NCI-H146 treated with DMSO at 0.1 percent for 48 hours (cell line): ENCODE results near the gene PIGK.
"Not testable (repeated sequence)": the region's sequence is repeated elsewhere in the genome, so short reads cannot be mapped to it uniquely, and the experiment has no call there.

Experiments
- DNase-seq: peaks from one replicate; lab custom pipeline; 2025; ENCODE audit not compliant: unreplicated experiment; lab: John Stamatoyannopoulos, UW

PIGK gene

DNA sequence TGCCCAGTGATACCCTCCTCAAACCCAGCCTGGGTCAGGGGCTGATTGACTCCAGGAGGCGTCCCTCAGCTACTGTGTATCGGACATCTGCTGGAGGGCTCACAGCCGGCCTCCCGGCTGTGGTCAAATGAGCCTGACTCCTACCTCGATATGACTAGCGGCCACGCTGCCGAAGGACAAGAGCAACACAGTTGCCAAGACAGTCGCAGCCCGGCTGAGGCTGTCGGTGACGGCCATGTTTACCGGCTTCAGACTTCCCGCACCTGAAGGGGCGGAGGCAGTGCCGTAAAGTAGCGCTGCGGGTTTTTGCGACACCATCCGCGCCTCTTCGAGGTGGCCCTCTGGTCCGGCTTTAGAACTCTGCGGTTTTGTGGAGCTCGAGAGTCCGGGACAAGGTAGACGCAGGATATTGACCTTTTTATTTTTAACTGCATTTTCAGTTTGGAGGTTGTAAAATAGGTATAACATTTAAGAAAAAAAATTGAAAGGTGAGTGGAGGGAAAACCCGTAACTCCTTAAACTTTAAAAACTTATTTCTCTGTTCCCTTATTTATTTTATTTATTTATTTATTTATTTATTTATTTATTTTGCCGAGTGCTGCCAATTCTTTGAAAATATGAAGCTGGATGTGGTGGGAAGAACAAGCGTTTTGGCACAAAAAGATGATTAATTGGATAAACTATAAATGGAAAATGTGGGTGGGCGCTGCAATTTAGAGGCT is at the start of gene PIGK:
Gene PIGK, minus strand, starts transcription at position 265 of the 722 bp plus-strand sequence. Its CDS starts 28 bp downstream, at position 237.
- peak; percentile 82 for DNase-seq

DNA sequence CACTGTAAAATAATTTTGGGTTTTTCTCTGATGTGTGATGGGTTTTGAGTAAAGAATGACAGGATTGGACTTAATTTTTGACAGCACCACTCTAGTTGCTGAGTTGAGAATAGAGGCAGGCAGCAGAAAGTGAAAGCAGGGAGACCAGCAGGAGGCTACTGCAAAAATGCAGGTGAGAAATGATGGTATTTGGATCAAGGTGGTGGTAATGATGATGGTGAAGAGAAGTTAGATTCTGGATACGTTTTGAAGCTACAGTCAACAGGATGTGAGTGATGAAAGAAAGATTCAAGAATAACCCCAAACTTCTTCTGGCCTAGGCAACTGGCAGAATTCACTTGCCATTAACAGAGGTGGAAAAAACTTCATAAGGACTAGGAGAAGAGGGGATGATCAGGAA is 47.8 kb upstream of the PIGK start:
- no peak for DNase-seq

DNA sequence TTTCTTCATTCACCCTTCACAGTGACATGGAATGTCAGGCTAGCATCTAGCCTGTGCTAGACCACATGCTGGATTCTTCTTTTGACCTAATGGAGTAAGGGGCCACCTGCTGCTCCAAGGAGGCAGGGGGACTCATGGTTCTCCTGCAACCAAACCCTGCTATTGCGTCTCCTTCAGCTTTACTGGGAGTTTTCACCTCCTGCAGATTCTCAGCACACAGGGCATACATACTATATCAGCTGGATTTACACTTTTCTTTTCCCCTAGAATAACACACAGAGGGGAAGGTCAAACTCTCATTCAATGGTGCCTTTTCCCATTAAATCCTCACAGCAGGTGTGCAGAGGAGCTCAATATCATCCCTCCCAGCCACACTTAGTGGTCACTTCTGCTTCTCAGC is 46.0 kb upstream of the PIGK start:
- DNase-seq, result peak; percentile 71

DNA sequence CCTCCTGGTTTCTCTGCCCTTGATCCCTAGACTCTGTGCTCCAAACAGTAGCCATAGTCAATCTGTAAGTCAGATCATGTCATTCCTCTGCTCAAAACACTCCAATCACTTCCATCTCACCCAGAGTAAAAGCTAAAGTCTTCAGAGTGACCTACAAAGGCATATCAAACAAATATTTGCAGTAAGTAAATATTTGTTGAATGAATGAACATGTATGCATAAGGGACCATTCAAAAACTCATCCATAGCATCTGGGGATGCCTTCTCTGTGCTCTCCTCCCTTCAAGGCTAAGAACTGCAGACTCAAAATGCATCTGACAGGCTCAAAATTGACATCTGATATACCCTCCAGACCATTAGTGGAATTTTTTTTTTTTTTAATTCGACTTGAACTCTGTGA is 44.5 kb upstream of the PIGK start:
- DNase-seq, result no peak

DNA sequence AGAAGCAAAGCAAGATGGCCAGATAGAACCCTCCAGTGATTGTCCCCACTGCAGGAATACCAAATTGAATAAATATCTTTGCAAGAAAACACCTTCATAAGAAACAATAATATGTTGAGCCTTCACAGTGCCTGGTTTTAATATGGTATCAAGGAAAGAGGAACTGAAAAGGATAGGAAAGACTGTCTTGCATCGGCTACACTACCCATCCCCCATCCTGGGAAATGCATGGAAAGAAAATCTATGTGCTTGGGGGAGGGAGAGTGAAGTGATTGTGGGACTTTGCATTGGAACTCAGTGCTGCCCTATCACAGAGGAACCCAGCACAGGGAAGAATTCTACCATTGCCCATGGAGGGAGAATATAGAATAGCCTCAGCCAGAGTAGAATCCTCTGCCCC is 34.0 kb upstream of the PIGK start:
- no peak for DNase-seq

DNA sequence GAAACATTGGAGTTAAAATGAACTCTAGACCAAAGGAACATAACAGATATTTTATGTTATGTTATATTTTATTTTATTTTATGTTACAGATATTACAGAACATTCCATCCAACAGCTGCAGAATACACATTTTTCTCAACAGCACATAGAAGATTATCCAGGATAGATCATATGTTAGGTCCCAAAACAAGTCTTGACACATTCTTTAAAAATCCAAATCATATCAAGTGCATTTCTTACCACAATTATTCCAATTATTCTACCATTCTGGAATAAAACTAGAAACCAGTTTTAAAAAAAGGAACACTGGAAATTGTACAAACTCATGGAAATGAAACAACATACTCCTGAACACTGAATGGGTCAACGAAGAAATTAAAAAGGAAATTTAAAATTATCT is 30.9 kb upstream of the PIGK start:
- DNase-seq, result no peak

DNA sequence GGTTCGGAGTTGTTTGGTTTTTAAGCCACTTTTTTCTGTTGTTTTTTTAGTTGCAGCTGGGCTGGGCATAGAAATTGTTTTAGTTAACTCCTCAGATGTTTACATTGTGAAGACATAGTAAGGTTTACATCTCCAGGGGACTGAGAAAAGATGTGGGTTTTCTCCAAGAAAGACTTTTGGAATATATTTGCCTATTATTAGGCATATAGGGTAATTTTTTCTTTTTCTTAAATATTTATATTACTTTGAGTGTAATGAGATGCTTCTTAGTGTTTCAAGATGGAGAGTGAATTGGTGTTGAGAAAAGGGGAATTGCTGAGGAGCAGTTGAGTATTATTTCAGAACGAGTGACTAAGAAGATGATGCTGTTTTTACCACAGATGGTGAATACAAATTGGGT is 26.6 kb upstream of the PIGK start:
- DNase-seq, result no peak

DNA sequence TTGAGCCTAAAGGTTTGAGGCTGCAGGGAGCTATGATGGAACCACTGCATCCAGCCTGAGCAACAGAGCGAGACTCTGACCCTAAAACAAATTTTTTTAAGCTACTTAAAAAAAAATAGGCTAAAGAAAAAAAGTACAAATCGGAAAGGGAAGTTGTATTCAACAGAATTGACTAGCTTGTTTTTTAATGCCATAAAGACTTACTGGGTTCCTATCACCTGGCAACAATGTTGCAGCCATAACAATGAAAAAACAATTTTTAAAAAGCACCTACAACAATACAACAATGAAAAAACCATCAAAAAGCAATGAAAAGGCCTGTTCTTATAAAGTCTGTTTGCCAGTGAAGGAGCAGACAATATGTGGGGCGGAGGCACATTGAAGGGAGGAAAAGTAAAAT is 20.1 kb upstream of the PIGK start:
- no peak for DNase-seq

DNA sequence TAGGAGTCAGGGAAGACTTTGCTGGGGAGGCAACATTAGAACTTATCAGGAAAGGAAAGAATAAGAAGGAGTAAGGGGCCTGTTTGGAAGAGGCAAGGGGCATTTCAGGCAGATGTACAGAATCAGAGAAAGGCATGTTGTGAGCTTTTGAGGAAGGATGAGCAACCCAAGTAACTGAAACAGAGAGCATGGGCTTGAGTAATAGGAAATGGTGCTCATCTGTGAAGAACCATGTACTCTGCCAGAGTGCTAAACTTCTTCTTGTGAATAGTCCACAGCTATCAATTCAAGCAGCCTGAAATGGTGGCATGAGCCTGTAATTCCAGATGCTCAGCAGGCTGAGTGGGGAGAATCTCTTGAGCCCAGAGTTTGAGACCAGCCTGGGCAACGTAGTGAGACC is 19.2 kb upstream of the PIGK start:
- no peak for DNase-seq

DNA sequence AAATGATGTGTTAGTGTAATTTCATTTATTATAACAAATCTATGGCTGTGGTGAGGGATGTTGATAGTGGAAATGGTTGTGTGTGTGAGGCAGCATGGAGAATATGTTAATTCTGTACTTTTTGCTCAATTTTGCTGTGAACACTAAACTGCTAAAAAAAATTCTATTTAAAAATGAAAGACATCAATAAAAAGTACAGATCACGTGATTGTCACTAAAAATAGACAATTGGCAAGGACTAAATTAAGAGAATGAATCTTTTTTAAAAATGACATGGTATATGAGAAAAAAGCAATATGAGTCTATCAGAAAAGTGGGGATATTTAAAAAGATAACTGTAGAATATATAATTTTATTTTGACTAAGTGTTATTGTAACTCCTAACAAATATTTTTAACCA is 15.7 kb upstream of the PIGK start:
- DNase-seq, result no peak

DNA sequence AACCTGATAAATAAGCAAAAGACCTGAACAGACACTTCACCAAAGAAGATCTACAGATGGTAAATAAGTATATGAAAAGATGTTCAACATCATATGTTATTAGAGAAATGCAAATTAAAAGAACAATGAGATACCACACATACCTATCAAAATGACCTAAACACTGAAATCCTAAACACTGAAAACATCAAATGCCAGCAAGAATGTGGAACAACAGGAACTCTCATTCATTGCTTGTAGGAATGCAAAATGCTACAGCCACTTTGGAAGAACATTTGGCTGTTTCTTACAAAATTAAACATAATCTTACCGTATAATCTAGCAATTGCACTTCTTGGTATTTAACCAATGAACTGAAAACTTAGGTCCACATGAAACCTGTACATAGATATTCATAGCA is 14.9 kb upstream of the PIGK start:
- DNase-seq, result no peak

DNA sequence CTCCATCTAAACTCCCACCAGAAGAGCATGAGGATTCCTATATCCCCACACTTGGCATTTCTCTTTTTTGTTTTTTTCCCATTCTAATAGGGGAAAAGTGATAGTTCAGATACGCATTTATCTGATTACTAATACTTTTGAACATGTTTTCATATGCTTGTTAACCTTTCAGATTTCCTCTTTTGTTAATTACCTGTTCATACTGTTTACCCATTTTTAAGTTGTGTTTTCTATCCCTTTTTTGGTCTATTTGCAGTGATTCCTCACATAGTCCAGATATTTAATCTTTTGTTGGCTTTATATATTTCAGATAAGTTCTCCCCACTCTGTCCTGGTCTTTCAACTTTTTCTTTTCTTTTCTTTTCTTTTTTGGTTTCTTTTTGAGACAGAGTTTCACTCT is 13.6 kb upstream of the PIGK start:
- no peak for DNase-seq

DNA sequence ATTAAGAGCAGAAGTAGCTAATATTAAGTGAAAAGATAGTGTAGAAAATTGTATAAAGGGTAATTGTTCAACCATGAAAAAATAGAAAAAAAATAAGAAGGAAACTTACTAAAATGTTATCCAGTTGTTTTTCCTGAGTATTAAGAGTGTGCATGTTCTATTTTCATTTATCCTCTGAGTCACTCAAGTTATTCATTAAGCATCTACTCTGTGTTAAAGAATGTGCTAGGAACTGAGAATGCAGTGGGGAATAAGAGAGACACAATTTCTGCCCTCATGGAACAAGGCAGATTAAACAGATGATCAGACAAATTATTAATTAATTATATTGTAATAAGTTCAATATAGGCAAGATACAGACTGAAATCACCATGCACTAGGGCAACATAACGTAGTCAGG is 10.8 kb upstream of the PIGK start:
- DNase-seq, result no peak

DNA sequence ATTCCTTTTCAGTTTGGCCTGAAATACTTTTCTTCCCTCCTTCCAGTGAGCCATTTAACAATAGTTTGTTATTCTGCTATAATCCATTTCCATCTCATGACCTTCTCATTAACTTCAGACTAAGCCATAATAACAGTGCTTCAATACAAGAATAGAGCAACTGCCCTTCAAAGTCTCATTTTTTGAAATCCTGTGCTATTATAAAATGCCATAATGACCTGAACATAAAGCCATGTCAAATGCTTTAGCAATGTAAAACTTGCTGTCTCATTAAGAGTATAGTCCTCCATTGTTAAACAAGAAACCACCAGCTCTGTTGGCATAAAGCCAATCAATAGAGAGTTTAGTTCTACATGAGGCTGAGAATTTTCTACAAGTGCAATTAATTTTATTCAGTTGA is 9.6 kb upstream of the PIGK start:
- no peak for DNase-seq

DNA sequence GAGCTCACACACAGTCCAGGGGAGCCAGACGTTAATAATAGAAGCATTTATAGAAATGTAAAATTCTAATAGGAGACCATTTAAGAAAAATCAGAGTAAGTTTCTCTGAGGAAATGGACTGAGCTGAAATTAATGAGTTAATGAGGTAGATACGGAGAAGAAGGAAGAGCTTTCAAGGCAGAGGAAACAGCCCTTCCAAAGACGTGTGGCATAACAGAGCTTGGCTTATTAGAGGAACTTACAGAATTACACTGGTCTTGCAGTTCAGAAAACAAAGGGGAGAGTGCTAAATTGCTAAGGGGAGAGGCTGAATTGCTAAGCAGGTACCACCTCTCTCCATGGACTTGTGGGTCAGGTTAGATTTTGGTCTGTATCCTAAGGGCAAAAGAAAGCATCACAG is 8.2 kb upstream of the PIGK start:
- no peak for DNase-seq

DNA sequence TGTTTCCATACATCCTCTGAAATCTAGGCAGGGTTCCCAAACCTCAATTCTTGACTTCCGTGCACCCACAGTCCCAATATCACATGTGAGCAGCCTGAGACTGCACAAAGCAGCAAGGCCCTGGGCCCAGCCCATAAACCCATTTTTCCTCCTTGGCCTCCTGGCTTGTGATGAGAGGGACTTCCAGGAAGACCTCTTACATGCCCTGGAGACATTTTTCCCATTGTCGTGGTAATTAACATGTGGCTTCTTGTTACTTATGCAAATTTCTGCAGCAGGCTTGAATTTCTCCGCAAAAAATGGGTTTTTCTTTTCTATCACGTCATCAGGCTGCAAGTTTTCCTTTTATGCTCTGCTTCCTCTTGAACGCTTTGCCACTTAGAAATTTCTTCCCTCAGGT is 3.3 kb upstream of the PIGK start:
- no peak for DNase-seq

DNA sequence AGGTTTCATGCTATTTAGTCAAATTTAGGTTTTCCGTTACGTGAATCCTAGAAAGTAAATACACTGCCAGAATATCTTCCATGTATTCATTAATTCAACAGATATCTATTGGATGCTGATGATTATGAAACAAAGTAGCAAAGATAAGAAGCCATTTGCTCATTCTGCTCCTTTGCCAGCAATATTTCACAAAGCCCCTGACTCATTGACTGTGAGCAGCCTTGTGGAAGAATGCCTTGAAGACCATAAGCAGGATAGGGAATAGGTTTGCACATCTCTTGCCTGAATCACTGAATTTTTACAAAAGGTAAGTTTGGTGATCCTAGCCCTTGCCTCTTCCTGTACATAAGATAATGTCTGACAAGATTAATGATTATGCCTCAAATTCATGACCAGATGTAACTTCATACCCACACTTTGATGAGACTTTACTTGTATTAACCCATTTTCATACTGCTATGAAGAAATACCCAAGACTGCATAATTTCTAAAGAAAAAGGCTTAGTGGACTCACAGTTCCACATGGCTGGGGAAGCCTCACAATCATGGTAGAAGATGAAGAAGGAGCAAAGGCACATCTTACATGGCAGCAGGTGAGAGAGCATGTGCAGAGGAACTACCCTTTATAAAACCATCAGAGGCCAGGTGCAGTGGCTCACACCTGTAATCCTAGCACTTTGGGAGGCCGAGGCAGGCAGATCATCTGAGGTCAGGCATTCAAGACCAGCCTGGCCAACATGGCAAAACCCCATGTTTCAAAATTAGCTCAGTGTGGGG is 1.6 kb upstream of the PIGK start:
- no peak for DNase-seq

DNA sequence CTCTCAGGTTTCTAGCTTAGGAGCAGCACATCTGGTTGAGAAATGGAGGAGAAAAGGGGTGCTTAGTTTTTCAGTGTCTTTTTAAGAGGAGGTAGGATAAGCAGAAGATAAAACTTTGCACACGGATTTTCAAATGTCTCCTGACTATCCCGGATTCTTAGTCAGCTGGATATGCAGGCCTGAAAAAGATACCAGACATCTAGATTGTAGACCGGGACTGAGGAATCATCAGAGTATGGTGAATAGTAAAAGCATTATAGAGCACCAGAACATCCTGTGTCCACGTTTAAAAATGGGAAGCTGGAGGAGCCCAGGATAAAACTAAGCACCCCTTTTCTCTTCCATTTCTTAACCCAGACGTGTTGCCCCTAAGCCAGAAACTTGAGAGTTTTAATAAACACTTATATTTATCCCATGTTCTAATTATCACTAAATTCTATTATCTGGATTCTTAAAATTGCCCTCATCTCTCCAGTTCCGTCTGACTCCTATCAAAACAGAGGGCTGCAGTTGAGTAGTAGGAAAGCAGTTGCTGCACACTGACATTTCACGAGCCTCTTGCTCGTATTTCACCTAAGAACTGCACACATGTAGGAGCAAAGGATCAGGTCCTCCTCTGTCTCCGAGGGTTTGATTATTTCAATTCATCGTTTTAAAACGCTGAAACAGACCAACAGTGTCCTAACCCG is 609 bp downstream of the PIGK start:
- DNase-seq, result peak; percentile 43

DNA sequence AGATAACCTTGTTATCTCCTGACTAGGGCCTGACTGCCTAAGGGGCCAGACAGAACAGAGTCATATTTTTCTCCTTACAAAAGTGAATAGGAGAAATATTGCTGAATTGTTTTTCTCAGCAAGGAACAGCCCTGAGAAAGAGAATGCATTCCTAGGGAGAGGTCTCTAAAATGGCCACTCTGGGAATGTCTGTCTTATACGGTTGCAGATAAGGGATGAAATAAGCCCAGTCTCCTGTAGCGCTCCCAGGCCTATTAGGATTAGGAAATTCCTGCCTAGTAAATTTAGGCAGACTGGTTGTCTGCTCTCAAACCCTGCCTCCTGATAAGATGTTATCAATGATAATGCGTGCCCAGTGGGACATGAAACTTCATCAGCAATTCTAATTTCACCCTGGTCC is 15.2 kb downstream of the PIGK start:
- DNase-seq, result not testable (repeated sequence)

DNA sequence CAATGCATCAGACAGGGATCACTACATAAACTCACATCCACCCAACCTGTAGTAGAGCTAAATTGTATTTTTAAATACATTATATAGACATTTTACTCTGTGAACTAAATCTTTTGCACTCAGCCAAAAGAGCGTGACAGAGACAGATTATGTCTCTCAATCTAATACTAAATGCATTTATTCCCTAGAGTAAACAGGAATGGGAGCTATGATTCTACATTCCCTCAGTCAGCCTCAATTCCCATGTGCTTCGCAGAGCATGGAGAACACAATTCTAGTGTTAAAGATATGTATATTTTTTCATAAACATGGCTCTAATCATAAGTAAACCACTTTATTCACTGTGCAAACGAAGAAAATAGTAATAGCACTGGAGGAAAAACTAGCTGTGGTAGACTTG is 16.5 kb downstream of the PIGK start:
- DNase-seq, result no peak

DNA sequence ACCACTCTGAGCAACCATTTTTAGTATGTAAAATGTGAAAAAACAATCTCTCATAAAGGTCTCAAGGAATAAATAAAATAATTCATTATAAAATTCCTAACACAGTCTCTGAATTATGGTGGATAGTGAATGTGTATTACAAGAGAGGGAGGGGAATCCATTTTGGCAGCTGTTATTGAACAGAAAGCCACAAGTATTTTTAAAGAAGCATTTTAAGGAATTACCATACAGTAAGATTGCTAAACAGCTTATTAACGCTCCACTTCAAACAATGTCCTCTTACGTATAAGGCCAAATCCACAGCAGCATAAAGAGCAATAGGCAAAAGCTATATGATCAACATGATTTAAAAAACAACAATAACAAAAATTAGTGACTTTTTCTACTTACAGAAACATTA is 18.4 kb downstream of the PIGK start:
- no peak for DNase-seq

DNA sequence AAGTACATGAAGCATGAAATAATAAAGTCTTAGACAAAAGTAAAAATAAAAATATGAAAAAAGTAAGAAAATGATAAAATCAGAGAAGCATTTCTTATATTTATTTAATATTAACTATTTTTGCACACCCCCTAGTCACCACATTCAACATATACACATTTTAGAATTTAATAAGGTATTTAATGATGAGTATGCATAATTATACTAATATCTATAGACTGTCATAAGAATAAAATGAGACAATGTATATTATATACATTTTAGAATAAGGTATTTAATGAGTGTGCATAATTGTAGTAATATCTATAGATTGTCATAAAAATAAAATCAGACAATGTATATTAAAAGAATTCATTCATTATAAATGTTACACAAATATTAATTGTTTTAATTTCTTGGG is 18.9 kb downstream of the PIGK start:
- no peak for DNase-seq
